Naive B cell (primary cell): ENCODE measurements around the gene COX10. TPM values are rescaled to one million over a fixed set of nuclear protein-coding genes. Genes with fewer than 3 reads are reported as not detected.
"Not testable (repeated sequence)": the region's sequence is repeated elsewhere in the genome, so short reads cannot be mapped to it uniquely, and the experiment has no call there.

ENCODE experiments used
- ATAC-seq, 2 donors: fragments of 150-1000 bp; cut with Tn5 transposase; 2 replicates each; pipeline ENCODE4 v1.10.0; 2021; ENCODE audit warnings: low read depth in 2 of 2, mild to moderate bottlenecking in 2 of 2, moderate library complexity in 2 of 2
- DNase-seq: peaks from one replicate; pipeline ENCODE4 v3.0.0; 2022
- H3K27ac Mint-ChIP-seq, 6 donors: one replicate each; pipeline ENCODE4 v1.8.0; 2020 to 2022; ENCODE audit warnings: mild to moderate bottlenecking in 6 of 6, mixed read lengths in 6 of 6, moderate library complexity in 5 of 6, inconsistent platforms in 2 of 6
- H3K27me3 Mint-ChIP-seq, 3 donors: one replicate each; pipeline ENCODE4 v1.8.0; 2021 to 2022; ENCODE audit warnings: mixed read lengths in 3 of 3, mild to moderate bottlenecking in 1 of 3
- H3K36me3 Mint-ChIP-seq, 2 donors: one replicate each; pipeline ENCODE4 v1.8.0; 2020 to 2022; ENCODE audit warnings: mixed read lengths in 2 of 2, inconsistent platforms in 1 of 2, mild to moderate bottlenecking in 1 of 2
- H3K4me1 Mint-ChIP-seq, 3 donors: one replicate each; pipeline ENCODE4 v1.8.0; 2020 to 2022; ENCODE audit warnings: mixed read lengths in 3 of 3, inconsistent platforms in 1 of 3, mild to moderate bottlenecking in 1 of 3, moderate library complexity in 1 of 3
- H3K4me3 Mint-ChIP-seq, 8 donors: one replicate each; pipeline ENCODE4 v1.8.0; 2020 to 2022; ENCODE audit warnings: mild to moderate bottlenecking in 8 of 8, mixed read lengths in 8 of 8, moderate library complexity in 8 of 8, inconsistent platforms in 2 of 8
- H3K9me3 Mint-ChIP-seq, 7 donors: one replicate each; pipeline ENCODE4 v1.8.0; 2020 to 2022; ENCODE audit warnings: mixed read lengths in 7 of 7, mild to moderate bottlenecking in 5 of 7, inconsistent platforms in 2 of 7, moderate library complexity in 1 of 7
- polyA plus RNA-seq, 6 donors: library from polyadenylated mRNA; unstranded; fragments of 300-500 nt; fragmentation: Illumina TruSeq; gene quantifications; one replicate each; pipeline ENCODE4 v1.2.3, GENCODE V29; 2021; ENCODE audit warnings: low read depth in 6 of 6

Gene COX10
- 10 to 100 TPM; 16.7 to 30.8 (median 20.8) TPM for polyA plus RNA-seq

GRCh38 chr17:14069251-14070021, at the start of gene COX10:
COX10 (plus strand) TSS chr17:14069504; CDS start chr17:14069606, 102 bp downstream.
- Mint-ChIP-seq H3K27me3 (no peaks in the 10 kb centered on the region), H3K4me3 (peak within 1 kb of the TSS; percentile 93 to 99 (median 96)), H3K36me3 (peaks cover 6 to 8% of the 10 kb centered on the region in 2 donors), H3K4me1 (peaks cover 32 to 40% (median 35%) of the 10 kb centered on the region in 3 donors), H3K9me3 (no peaks in the 10 kb centered on the region), H3K27ac (peak within 1 kb of the TSS; percentile 72 to 98 (median 94))
- ATAC-seq, result peak; percentile 99
- DNase-seq, result peak; percentile 82

DNA sequence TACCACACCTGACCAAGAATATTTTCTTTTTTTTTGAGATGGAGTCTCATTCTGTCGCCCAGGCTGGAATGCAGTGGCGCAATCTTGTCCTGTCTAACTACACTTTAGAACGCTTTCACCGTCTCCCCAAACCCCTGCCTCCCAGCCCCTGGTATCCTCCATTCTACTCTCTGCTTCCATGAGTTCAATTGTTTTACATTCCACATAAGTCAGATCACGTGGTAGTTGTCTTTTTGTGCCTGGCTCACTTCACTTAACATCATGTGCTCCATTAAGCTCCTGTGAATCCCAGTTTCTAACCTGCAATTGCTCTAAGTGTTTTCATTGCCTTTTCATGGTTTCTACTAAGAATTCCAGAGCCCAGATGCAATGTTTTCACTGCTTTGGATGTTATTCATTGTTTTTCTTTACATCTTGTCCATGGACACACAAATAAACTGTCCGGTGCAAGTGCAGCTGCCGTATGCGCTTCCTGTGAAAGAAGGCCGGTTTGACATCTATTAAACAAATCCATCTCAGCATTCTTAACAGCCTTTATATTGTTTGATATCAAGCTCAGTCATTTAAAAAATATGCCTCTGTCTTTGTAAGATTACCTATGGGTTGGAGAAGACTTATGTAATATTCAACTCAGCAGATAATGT, 47.5 kb upstream of the COX10 start:
- H3K27me3 Mint-ChIP-seq, H3K27ac Mint-ChIP-seq, H3K4me3 Mint-ChIP-seq, ATAC-seq, H3K9me3 Mint-ChIP-seq, H3K36me3 Mint-ChIP-seq, DNase-seq, H3K4me1 Mint-ChIP-seq: not testable (repeated sequence)

DNA sequence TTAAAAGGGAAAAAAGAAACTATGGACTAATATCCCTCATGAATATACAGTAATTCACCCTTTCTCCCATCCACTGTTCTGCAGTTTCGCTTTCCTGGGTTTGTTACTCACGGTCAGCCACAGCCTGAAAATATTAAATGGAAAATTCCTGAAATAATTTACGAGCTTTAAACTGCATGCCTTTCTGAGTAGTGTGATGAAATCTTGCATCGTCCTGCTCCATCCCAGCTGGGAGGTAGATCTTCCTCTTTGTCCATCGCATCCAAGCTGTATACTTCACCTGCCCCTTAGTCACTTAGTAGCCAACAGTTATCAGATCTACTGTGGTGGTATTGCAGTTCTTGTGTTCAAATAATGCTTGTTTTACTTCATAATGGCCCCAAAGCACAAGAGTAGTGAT, 39.5 kb upstream of the COX10 start:
- peaks cover 7 to 36% of the 10 kb centered on the region in 2 donors for H3K36me3 Mint-ChIP-seq
- not testable (repeated sequence) for ATAC-seq, H3K27me3 Mint-ChIP-seq, H3K4me1 Mint-ChIP-seq, DNase-seq, H3K27ac Mint-ChIP-seq, H3K9me3 Mint-ChIP-seq
- H3K4me3 Mint-ChIP-seq, result peak overlapping the region in 1 of 8 donors; percentile 29

GRCh38 chr17:14032234-14032633, 37.1 kb upstream of the COX10 start:
- ATAC-seq, result no peak
- Mint-ChIP-seq H3K27me3 (no peaks in the 10 kb centered on the region), H3K36me3 (peaks cover 14 to 40% of the 10 kb centered on the region in 2 donors), H3K9me3 (peaks cover 0 to 3% (median 0%) of the 10 kb centered on the region in 7 donors), H3K4me3 (no peak overlapping the region), H3K4me1 (no peaks in the 10 kb centered on the region), H3K27ac (no peak overlapping the region)
- no peak for DNase-seq

DNA sequence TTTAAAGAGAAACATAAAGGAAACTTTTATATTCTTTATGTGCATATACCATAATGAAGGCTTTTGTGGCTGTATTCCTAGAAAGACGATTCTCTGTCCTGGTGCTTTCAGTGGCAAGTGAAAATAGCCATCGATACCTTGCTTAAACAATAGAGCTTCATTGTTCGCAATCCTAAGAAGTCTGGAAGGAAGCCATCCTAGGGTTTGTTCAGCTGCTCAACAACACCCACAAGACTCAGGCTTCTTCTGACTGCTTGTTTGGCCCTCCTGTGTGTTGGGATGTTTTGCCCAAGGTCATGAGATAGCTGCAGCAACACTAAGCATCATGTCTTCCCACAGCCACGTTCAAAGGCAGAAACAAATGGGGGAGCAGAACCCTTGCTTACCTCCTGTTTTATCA, 36.1 kb upstream of the COX10 start:
- no peaks in the 10 kb centered on the region for H3K27me3 Mint-ChIP-seq
- H3K27ac Mint-ChIP-seq, result no peak overlapping the region
- no peak for ATAC-seq
- DNase-seq, result no peak
- H3K36me3 Mint-ChIP-seq, result peaks cover 14 to 40% of the 10 kb centered on the region in 2 donors
- H3K4me1 Mint-ChIP-seq, result no peaks in the 10 kb centered on the region
- H3K9me3 Mint-ChIP-seq, result peaks cover 0 to 3% (median 0%) of the 10 kb centered on the region in 7 donors
- no peak overlapping the region for H3K4me3 Mint-ChIP-seq

GRCh38 chr17:14037453-14037852, 31.9 kb upstream of the COX10 start:
- H3K4me3 Mint-ChIP-seq, result no peak overlapping the region
- DNase-seq (no peak), ATAC-seq (no peak)
- H3K9me3 Mint-ChIP-seq, result peaks cover 0 to 3% (median 0%) of the 10 kb centered on the region in 7 donors
- H3K27ac Mint-ChIP-seq, result no peak overlapping the region
- peaks cover 0 to 7% (median 6%) of the 10 kb centered on the region in 3 donors for H3K4me1 Mint-ChIP-seq
- peaks cover 14 to 21% of the 10 kb centered on the region in 2 donors for H3K36me3 Mint-ChIP-seq
- H3K27me3 Mint-ChIP-seq, result no peaks in the 10 kb centered on the region

- peaks cover 0 to 7% (median 6%) of the 10 kb centered on the region in 3 donors for H3K4me1 Mint-ChIP-seq
- peak overlapping the region in 1 of 6 donors; percentile 2 for H3K27ac Mint-ChIP-seq
- peaks cover 0 to 3% (median 0%) of the 10 kb centered on the region in 7 donors for H3K9me3 Mint-ChIP-seq
- H3K27me3 Mint-ChIP-seq, result no peaks in the 10 kb centered on the region
- no peak for ATAC-seq
- no peak for DNase-seq
- peaks cover 13 to 16% of the 10 kb centered on the region in 2 donors for H3K36me3 Mint-ChIP-seq
- no peak overlapping the region for H3K4me3 Mint-ChIP-seq
These were observed 31.1 kb upstream of the COX10 start for GRCh38 chr17:14038206-14038605.

GRCh38 chr17:14042411-14042810, 26.9 kb upstream of the COX10 start:
- peaks cover 0 to 7% (median 6%) of the 10 kb centered on the region in 3 donors for H3K4me1 Mint-ChIP-seq
- H3K9me3 Mint-ChIP-seq, result no peaks in the 10 kb centered on the region
- no peak overlapping the region for H3K4me3 Mint-ChIP-seq
- H3K36me3 Mint-ChIP-seq, result no peaks in the 10 kb centered on the region
- no peaks in the 10 kb centered on the region for H3K27me3 Mint-ChIP-seq
- no peak overlapping the region for H3K27ac Mint-ChIP-seq
- ATAC-seq (no peak), DNase-seq (no peak)

DNA sequence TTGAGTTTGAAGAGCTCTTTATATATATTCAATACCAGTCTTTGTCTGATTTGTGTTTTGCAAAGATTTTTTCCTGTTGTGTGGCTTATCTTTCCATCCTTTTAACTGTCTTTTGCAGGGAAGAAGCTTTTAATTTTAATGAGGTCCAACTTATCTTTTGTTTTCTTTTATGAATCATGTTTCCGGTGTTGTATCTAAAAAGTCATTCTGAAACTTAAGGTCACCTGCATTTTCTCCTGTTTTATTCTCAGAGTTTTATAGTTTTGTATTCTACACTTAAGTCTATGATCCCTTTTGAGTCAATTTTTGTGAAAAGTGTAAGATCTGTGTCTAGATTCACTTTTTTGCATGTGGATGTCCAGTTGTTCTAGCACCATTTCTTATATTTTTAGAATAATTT, 24.6 kb upstream of the COX10 start:
- ATAC-seq (no peak), DNase-seq (no peak)
- no peaks in the 10 kb centered on the region for H3K9me3 Mint-ChIP-seq
- no peak overlapping the region for H3K4me3 Mint-ChIP-seq
- H3K27me3 Mint-ChIP-seq, result no peaks in the 10 kb centered on the region
- no peaks in the 10 kb centered on the region for H3K4me1 Mint-ChIP-seq
- peak overlapping the region in 1 of 6 donors; percentile 65 for H3K27ac Mint-ChIP-seq
- H3K36me3 Mint-ChIP-seq, result no peaks in the 10 kb centered on the region

GRCh38 chr17:14046978-14047377, 22.3 kb upstream of the COX10 start:
- Mint-ChIP-seq H3K4me1 (no peaks in the 10 kb centered on the region), H3K4me3 (no peak overlapping the region), H3K27me3 (no peaks in the 10 kb centered on the region), H3K36me3 (no peaks in the 10 kb centered on the region), H3K9me3 (no peaks in the 10 kb centered on the region), H3K27ac (peak overlapping the region in 1 of 6 donors; percentile 13)
- no peak for ATAC-seq
- no peak for DNase-seq

DNA sequence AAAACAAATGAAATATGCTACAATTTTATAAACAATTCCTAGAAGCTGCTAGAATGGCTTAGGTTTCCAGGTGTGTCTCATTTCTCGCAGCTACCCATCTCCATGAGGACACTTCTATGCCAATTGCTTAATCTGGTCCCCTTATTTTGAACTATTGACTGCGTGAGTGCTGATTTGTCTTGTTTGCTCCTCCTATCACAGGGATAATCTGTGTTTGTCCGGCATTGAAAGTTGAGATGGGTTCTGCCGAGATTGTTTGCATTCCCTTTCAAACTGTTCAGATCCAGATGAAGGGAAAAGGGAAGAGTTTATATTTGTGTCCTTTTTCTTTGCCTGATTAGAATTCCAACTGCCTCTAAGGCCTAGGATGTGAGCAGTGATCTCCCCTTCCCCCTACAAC, 21.7 kb upstream of the COX10 start:
- no peak overlapping the region for H3K4me3 Mint-ChIP-seq
- no peaks in the 10 kb centered on the region for H3K27me3 Mint-ChIP-seq
- H3K27ac Mint-ChIP-seq, result peak overlapping the region in 1 of 6 donors; percentile 6
- H3K4me1 Mint-ChIP-seq, result no peaks in the 10 kb centered on the region
- no peaks in the 10 kb centered on the region for H3K9me3 Mint-ChIP-seq
- ATAC-seq (no peak), DNase-seq (no peak)
- H3K36me3 Mint-ChIP-seq, result no peaks in the 10 kb centered on the region

DNA sequence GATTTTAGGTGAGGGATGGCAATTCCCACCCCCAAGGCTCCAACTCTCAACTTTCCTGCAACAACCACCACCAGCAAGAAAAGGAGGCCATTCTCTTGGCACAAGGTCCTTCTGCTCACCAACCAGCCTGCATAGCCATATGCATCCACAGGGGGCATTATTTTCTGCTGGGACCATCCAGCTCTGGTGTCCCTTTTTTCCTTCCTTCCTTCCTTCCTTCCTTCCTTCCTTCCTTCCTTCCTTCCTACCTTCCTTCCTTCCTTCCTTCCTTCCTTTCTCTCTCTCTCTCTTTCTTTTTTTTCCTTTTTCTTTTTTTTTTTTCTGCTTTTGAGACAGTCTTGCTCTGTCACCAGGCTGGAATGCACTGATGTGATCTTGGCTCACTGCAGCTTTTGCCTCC, 21.1 kb upstream of the COX10 start:
- DNase-seq (no peak), ATAC-seq (no peak)
- H3K27me3 Mint-ChIP-seq, result no peaks in the 10 kb centered on the region
- H3K9me3 Mint-ChIP-seq, result no peaks in the 10 kb centered on the region
- no peaks in the 10 kb centered on the region for H3K36me3 Mint-ChIP-seq
- peak overlapping the region in 1 of 6 donors; percentile 47 for H3K27ac Mint-ChIP-seq
- no peak overlapping the region for H3K4me3 Mint-ChIP-seq
- no peaks in the 10 kb centered on the region for H3K4me1 Mint-ChIP-seq

GRCh38 chr17:14050616-14051015, 18.7 kb upstream of the COX10 start:
- H3K4me1 Mint-ChIP-seq, result no peaks in the 10 kb centered on the region
- no peak for ATAC-seq
- H3K27ac Mint-ChIP-seq, result no peak overlapping the region
- H3K4me3 Mint-ChIP-seq, result no peak overlapping the region
- H3K36me3 Mint-ChIP-seq, result peaks cover 0 to 4% of the 10 kb centered on the region in 2 donors
- H3K9me3 Mint-ChIP-seq, result no peaks in the 10 kb centered on the region
- no peaks in the 10 kb centered on the region for H3K27me3 Mint-ChIP-seq
- DNase-seq, result no peak

- H3K27me3 Mint-ChIP-seq, result no peaks in the 10 kb centered on the region
- no peaks in the 10 kb centered on the region for H3K4me1 Mint-ChIP-seq
- H3K4me3 Mint-ChIP-seq, result peak overlapping the region in 1 of 8 donors; percentile 31
- ATAC-seq (no peak), DNase-seq (no peak)
- H3K27ac Mint-ChIP-seq, result no peak overlapping the region
- peaks cover 5 to 13% of the 10 kb centered on the region in 2 donors for H3K36me3 Mint-ChIP-seq
- peaks cover 0 to 5% (median 4%) of the 10 kb centered on the region in 7 donors for H3K9me3 Mint-ChIP-seq
These were observed 17.6 kb upstream of the COX10 start for GRCh38 chr17:14051692-14052091.
